ENCODE measurements around the gene NEUROG1.
A peak's percentile ranks its signal among the peaks of the same experiment; 100 is the strongest.

The NEUROG1 gene

DNA sequence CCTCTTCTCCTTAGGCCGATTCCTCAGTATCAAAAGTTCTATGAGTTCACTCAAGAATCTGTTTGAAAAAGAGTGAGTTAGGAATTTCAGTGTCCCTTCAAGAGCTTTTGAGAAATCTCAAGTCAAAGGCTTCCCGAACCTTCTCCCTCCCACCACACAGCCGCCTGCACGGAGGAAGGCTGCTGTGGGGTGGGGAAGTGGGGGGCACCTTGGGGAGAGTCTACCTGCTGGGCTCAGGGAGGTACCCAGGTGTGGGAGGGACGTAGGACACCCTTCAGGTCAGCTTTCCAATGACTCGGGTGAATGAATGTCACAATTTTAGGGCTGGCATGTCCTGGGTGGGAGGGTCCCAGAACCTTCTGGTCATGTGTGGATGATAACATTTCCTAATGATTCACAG, 25.5 kb upstream of the NEUROG1 start:
- no peak for DNase-seq

DNA sequence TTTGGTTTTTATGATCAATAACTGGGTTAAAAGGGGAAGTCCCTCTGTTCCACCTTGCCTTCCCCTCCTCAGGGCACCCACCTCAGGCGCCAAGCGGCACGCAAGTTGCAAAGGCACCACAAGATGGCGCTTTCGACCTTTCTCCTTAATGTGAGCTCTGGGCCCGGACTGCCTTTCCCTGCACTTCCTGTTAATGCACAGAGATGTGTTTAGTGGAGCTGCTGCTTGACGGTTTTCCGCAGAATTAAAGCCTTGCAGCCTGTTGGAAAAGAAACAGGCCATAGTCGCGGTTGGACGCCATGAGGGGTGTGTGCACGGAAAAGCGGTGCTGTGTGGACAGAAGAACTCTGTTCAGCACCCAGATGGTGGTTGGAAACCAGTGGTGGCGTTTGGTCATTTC, 25.1 kb upstream of the NEUROG1 start:
- DNase-seq, result peak; percentile 67 to 69

DNA sequence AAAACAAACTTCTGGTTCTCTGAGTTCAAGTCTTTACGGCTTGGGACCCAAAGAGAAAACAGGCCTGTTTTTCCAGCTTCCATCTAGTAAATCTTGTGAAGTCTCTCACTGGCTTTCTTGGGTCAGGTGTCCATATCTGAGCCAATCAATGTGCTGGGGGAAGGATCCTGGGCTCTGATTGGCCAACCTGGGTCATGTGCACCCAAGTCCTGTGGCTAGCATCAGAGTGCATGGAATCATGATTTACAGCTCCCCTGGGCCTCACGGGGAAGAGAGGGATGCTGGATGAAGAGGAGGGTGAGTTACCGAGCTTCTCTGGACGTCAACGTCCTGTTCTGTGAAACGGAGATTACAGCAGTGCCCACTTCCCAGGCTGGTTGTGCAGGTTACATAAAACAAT, 23.6 kb upstream of the NEUROG1 start:
- DNase-seq, result no peak

DNA sequence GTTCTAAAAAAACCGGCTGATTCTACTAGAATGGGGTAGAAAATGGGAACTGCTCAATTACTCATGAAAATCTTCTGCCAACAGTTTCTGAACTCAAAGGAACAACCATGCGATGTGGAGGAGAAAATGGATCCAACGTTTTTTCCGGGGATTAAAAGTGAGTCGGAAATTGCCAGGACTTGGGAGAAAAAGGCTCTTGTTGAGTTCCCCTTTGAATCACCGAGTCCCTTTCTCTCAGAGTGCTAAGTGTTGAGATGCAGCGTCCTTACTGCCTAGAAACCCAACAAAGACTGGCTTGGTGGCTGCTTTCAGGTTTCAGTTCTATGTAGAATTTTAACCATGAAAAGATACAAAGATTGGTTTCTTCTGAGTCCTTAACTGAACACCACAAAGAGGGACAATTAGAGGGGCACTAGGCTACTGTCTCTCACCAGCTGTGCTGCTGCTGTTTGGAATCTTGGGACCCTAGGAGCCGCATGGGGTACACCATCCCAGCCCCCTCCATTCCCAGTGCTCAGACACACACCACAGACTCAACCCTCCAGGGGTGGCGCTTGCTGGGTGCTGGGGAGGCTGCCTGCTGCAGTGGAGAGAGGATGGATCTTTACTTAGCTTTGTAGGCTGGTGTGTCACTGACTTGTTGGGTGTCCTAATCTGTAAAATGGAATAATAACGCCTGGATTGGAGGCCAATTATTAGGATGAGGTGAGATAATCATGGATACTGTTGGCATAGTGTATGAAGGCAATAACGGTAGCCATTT, 21.5 kb upstream of the NEUROG1 start:
- no peak for DNase-seq

DNA sequence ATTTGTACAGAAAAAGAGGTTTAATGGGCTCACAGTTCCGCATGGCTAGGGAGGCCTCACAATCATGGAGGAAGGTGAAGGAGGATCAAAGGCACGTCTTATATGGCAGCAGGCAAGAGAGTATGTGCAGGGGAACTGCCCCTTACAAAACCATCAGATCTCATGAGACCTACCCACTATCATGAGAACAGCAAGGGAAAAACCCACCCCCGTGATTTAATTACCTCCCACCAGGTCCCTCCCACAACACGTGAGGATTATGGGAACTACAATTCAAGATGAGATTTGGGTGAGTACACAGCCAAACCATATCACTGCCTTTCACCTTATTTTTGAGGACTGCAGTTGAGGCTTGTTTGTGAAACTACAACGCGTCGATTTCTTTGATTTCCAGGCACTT, 20.9 kb upstream of the NEUROG1 start:
- no peak for DNase-seq

DNA sequence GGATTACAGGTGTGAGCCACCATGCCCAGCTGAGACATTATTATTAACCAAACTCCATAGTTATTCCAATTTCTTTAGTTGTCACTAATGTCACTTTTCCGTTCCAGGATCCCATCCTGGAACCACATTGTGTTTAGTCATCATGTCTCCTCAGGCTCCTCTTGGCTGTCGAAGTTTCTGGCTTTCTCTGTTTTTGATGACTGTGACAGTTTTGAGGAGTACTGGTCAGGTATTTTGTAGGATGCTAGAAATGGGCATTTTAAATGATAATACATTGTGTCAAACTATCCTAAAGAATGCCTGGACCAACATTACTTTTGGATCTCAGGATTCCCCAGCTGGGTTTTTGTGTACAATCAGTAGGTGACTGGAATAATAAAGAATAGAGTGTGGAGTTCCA, 19.8 kb upstream of the NEUROG1 start:
- DNase-seq, result no peak

DNA sequence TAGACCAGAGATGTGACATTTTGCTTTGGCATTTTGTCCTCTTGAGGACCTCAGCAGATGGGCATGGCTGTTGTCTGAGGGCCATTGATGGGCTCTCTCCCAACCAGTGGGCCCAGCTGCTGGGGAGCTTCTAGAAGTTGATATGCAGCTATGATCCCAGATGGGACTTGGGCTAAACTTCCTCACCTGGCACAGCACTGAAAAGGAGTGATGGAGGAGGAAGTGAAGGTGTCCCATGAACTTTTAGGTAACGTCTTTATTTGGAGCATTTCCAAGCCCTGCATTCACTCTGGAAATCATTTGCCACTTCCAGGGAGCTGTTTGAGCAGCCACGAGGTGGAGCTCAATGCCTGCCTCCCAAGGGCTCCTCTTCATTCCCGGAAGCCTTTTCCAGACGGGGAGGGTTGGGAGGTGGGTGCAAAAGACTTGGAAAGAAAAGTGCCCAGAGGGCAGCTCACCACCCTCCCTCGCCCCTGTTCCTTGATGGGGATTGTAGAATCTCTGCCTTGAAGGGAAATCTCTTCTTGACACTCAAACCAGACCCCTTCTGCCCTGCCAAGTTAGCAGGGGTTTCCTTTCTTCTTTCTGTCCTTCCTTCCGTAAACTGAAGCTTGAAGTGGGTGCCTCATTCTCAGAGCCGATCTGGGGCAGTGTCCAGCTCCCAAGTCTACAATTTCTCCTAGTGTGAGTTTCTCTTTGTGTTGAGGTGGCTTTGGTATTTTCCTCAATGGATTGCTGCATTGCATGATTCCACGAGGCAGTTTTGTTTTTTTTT, 18.1 kb upstream of the NEUROG1 start:
- DNase-seq, result peak in 1 of 2 experiments; percentile 39

DNA sequence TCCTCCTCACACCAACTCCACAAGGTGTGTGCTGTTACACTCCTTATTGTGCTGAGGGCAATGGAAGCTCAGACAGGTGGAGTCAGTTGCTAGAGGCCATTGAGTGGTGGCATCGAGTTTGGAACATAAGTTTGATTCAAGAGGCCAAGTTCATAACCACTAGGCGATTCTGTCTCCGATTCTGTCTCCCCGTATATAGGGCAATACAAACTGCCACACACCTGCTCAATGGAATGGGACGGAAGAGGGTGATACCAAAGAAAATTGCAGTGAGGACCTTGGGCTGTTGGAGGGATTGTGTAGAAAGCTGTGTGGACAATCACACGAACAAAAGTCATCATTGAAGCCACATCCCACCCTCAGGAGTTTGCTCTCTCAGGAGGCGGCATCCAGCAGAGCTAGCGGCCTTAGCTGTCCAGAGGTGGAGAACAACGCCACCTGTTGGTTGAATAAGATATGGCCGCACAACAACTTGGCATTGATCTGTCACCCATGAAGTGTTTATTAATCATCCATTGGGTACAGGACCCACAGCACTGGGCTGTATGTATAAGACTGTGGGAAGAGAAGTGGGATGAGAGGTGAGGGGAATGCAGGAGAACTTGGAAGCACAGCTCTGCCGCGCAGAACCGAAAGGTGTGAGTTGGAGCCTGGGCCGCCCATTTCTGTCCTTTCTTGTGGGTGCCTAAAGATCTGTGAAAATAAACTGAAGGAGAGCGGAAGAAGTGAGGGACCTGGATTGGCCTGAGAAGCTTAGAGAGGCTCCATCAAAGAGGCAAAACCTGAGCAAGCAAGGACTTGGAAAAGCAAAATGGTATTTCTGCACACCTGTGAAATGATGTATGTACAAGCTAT, 16.1 kb upstream of the NEUROG1 start:
- peak; percentile 47 to 56 for DNase-seq

DNA sequence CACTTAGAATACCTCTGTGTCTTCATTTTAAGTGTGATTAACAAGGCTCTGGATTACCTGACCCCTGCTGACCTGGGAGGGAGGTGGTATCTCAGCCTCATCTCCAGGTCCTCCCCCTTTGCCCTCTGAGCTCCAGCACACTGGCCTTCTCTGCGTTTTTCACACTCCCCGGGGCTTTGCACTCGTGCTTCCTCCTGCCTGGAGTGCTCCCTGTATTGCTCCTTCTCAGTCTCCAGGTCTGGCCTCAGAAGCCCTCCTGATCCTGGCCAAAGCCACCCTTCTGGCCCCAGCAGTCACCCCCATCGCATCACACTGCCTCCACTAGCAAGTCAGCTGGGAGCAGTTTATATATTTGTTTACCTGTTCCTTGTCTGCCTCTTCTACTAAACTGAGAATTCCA, 13.6 kb upstream of the NEUROG1 start:
- no peak for DNase-seq

DNA sequence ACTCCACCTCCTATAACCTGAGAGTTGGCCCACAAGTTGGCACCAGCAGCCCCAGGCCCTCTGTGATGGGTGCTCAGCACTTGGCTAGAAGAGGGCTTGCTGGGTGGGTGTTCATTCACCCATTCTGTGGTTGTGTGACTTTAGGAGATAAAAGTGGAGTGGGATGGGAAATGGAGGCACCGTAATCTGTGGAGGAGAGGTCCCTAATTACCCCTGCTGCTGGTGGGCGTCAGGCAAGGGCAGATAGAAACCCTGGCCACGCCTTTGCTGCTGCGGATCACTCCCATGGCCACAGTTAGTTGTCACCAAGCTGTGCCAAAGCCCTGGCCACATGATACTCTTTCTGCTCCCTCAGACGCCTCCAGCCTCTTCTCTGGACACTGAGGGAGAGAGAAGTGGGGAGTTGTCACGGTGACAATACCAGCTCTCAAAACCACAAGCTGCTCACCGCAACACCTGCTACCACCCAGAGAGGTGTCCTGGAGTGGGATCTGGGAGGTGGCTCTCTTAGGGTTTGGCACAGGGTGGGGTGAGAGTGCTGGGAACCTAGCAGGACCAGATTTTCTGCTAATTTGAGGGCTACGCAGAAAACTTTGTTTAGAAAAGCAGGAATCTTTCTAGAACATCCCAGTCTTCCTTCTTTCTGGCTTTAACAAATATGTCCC, 12.0 kb upstream of the NEUROG1 start:
- DNase-seq, result no peak

DNA sequence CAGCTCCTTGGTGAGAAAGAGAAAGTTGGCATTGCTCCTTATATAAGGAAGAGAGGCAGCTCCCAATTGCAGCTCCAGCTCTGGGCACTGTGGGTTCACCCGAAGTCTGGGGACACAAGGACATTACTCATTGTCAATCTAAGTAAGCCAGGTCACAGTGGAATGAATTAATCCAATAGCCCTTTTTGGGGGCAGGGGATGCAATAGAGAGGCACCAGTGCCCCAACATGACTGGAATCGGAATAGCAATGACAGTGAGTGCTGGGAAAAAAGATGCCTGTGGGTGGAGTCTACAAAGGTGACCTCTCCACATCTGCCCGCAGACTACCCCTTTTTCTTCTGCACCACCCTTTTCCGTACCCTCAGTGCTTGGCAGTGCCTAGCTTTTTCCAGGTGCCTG, 11.1 kb upstream of the NEUROG1 start:
- DNase-seq, result no peak

DNA sequence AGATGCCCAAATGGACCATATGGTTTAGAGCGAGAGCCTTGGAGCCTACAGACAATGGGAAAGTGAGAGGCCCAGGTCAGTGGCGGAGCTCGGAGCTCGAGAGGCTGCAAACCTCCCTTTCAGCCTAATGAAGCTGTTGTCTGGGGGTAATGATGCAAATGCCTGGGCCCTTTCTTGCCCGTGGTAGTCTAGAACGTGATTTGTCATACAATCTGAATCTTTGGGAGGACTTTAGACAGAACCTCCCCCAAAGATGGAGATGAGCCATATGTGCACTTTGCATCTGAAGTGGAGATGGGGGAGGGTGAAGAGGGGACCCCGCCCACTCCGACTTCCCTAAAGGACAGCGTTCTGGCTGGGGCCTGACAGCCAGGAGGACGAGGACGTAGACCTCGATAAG, 10.3 kb upstream of the NEUROG1 start:
- DNase-seq, result no peak

DNA sequence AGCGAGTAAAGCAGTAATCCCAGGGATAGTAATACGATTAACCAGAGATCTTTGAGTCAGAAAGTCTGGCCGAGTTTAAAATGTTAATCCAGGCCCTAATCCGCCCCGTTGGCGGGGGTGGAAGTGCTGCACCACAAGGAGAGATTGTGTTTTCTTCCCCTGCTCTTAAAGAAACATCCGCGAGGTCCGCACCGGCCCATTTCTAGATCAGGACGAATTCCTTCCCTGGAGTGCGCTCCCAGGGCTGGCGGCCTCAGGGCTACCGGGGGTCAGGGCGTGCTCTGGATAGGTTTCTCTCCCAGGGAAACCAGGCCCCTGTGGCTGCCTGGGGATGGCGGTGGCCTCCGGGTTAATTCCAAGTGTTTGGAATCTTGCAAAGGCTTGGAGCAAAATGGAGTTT, 9.3 kb upstream of the NEUROG1 start:
- no peak for DNase-seq

DNA sequence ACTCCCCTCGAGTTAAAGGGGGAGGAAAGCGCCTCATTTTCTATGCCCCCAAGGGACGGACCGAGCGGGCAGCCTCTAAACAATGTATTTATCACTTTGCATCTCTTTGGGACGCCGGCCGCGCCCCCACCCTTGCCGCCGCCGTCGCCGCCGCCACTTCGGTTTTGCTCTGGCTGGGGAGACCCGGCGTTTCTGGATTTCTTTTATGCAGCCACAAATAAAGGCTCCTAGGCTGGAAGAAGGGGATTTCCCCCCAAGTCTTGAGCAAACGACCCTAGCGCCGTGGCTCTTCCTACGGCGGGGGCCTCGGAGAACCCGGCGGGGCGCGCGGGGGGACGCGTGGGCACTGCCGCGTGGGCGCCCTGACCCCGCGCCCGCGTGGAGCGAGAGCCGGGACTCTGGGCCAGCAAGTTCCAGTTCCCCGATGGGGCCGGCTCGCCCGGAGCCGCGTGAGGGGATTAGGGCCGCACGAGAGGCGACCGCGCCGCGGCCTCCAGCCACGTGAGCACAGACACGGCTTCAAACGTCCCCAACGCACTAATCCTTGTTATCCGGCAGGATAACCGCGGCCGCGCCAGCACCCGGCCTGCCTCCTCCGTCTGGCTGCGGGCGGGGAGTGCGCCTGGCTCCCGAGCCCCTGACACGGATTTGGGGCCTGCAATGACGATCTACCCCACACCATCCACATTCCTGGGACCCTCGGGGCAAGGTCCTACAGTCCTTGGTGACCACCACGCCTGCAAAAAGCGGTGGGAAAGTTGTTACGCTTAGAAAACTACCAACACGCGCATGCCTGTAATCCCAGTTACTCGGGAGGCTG, 7.9 kb upstream of the NEUROG1 start:
- DNase-seq, result no peak

DNA sequence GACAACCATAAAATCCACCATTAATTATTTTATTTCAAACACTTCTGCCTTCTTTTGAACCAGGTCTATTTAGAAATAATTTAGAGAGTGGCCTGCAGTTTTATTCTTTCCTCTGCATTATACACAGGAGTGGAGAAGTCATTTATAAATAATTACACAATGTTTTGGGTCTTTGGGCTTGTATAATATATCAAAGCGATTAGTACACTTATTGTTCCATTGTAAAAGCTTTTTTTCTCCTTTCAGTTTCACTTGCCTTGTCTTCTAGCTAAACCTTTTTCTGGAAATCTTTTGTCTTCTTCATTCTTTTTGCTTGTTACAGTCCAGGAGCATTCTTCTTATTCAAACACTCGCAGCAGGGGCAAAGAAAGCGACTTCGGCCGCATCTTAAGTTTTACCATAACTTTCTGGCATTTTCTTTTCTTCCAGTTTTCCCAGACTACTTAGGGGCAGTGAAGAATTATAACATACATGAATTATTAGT, 7.3 kb upstream of the NEUROG1 start:
- no peak for DNase-seq

DNA sequence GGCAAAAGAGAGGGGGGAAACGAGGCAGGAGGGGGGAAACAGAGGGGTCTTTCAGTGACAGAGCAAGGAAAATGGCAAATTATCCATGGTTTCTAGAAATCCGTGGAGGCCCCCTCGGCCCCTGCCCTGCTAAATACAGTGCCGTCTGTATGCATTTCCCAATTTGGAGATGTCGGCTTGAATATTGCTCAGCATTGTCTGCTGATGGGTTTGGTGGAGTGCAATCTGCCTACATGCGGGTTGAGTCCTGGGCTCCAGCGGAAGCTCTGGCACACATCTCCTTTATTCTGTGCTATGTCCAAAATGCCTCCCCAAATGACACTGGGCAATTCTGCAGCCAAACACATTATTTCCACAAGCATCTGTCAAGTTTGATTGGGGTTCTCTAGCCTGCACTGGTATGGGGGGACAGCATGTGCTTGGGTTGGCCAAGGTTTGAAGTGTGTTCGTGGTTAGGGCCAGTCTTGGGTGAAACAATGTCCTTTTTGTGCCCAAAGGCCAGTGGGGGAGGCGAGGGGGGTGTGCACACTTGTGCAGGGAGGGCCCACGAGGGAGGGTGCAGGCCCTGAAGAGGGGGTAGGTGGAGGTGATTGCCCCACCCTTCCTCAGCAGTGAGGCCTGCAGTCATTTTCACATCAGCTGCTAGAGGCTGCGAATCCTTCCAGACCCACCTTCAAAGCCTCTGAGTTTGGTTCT, 6.2 kb upstream of the NEUROG1 start:
- no peak for DNase-seq

DNA sequence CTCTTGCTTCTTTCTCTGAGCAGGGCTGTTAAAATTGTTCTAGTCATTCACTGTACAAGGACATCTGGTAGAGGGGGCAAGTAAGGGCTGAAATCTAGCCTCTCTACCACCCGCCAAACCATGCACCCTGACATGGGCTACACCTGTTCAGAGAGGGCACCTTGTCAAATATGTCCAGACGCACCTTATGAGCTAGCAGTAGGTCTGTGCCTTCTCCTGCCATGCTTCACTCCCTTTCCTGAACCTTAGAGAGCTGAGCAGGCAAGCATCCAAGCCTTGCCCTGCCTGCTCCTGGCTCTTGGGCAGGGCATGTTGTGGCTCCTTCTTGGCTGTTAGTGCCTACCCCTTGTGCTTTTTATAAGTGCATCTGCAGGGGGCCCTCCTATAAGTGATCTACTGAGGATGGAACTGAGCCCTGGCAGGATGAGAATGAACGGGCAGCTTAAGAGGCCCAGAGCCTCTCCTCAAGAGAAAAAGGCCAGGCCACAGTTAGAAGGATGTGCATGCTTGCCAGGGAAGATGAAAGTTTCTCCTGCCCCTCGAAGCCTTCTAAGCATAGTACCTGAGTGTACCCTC, 3.8 kb upstream of the NEUROG1 start:
- DNase-seq, result no peak

DNA sequence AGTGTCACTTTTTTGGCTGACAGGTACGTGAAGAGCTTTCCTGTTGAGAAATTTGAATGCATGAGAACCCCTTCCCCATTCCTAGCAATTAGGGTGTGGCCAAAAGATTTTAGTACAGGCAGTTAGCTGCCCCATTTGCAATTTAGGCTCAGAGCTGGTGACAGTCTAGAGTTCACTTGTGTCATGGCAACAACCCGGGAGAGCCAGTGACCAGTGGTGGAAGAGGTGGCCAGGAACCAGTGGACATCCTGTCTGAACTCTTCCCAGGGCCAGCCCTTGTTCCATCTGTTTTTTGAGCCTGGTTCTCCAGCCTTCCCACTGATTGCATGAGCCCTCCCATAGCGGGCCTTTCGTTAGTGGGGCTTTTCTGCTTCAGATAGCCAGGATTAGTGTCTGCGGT, 2.5 kb upstream of the NEUROG1 start:
- no peak for DNase-seq

DNA sequence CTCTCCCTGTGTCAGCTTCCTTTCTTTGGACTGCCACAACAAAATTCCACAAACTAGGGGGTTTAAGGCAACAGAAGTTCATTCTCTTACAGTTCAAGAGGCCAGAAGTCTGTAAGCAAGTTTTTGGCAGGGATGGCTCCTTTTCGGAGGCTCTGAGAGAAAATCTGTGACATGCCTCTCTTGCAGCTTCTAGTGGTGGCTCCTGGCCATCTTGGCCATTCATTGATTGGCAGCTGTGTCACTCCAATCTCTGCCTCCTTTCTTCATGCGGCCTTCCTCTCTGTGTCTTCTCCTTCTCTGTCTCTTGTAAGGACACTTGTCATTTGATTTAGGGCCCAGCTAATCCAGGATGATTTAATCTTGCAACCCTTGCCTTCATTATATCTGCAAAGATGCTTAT, 2.0 kb upstream of the NEUROG1 start:
- no peak for DNase-seq

DNA sequence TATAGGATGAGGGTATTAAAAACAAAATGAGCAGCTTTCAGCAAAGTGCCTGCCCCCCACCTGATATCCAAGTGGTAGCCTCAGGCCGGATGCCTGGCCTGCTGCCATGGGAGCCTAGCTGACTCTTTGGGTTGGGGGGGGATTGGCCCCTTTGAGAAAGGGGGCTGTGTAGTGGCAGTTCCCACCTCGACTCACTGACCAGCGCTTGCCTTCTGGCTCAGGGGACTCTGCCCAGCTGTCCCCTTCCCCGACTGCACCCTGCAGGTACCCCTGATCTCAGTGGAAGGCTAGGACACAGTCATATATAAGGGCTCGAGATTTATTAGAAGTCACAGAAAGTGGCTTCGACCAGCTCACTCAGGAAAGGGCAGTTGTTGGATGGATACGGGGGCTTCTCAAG, 1.5 kb upstream of the NEUROG1 start:
- DNase-seq, result no peak

DNA sequence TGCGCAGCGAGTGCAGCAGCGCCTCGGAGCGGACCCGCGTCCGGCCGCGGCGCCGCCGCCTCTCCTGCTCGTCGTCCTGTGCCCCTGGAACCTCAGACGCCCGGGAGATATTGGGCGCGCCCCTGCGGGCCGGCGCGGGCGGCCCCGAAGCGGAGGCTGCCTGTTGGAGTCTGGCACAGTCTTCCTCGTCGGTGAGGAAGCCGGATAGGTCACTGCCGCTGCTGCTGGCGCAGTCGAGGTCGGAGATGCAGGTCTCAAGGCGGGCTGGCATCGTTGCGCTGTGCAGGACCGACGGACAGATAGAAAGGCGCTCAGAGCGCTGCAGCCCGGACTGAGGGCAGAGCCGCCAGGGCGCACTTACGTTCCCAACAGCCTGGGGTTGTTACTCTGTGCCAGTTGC, 344 bp downstream of the NEUROG1 start:
- no peak for DNase-seq

Data from NCI-H2081 (cell line).